H1 (cell line): ENCODE results near the gene EED. TPM values are rescaled to one million over a fixed set of nuclear protein-coding genes. Genes with fewer than 3 reads are reported as not detected.
A peak's percentile ranks its signal among the peaks of the same experiment; 100 is the strongest.

ENCODE experiments used
- CTCF ChIA-PET: fragments of 300-600 bp; sonication (Branson Sonifier 250); formaldehyde crosslinking; loops from one replicate; lab custom pipeline; 2021; ENCODE audit not compliant: partially characterized antibody; lab: Charles Lee
- POLR2A ChIA-PET: fragments of 300-600 bp; sonication (Branson Sonifier 250); formaldehyde crosslinking; loops from one replicate; lab custom pipeline; 2021; ENCODE audit warnings: inconsistent platforms; ENCODE audit not compliant: partially characterized antibody; lab: Charles Lee
- DNase-seq, 2 experiments: peaks; one replicate each; pipeline versions ENCODE4 v3.0.0 to v3.0.0-alpha.2; 2010 to 2022; ENCODE audit warnings: low spot score in 2 of 2, low read depth in 1 of 2, mixed read lengths in 1 of 2
- FAIRE-seq: peaks from 2 replicates; lab custom pipeline; 2011; peaks lifted over from hg19 to GRCh38; lab: Jason Lieb, UNC
- H2AFZ ChIP-seq: 2 replicates; pipeline ENCODE4 v1.8.1; 2012; ENCODE audit warnings: low read length, inconsistent platforms
- H2AK5ac ChIP-seq: 2 replicates; pipeline ENCODE4 v1.6.1; 2013; ENCODE audit warnings: low read depth, low read length
- H2BK120ac ChIP-seq: replicated peaks from 2 replicates; pipeline ENCODE3; 2013; ENCODE audit warnings: low read depth, low read length, inconsistent platforms
- H2BK12ac ChIP-seq: 2 replicates; pipeline ENCODE4 v1.6.1; 2013; ENCODE audit warnings: low read depth, low read length
- H2BK15ac ChIP-seq: 2 replicates; pipeline ENCODE4 v1.6.1; 2013; ENCODE audit warnings: low read length
- H2BK20ac ChIP-seq: 2 replicates; pipeline ENCODE4 v1.6.1; 2013; ENCODE audit warnings: low read length
- H2BK5ac ChIP-seq: 2 replicates; pipeline ENCODE4 v1.6.1; 2013; ENCODE audit warnings: low read depth, low read length
- H3K14ac ChIP-seq: 2 replicates; pipeline ENCODE4 v1.6.1; 2013; ENCODE audit warnings: inconsistent platforms; ENCODE audit not compliant: insufficient read length
- H3K18ac ChIP-seq: 2 replicates; pipeline ENCODE4 v1.6.1; 2013; ENCODE audit warnings: low read length; ENCODE audit errors: extremely low read depth
- H3K23ac ChIP-seq: 2 replicates; pipeline ENCODE4 v1.6.1; 2013; ENCODE audit warnings: inconsistent platforms; ENCODE audit not compliant: insufficient read length
- H3K23me2 ChIP-seq: 2 replicates; pipeline ENCODE4 v1.6.1; 2013; ENCODE audit warnings: low read depth, low read length
- H3K27ac ChIP-seq: 2 replicates; pipeline ENCODE4 v1.6.1; 2011; ENCODE audit warnings: low read depth, low read length, inconsistent platforms
- H3K27me3 ChIP-seq, 4 experiments: replicated peaks in 1 of 4; 1 replicate in 1 of 4; 2 replicates in 3 of 4; pipeline versions ENCODE4 v1.6.1 to v1.8.1; 2011 to 2013; ENCODE audit warnings: low read length in 3 of 4, mild to moderate bottlenecking in 3 of 4, inconsistent platforms in 2 of 4, mixed read lengths in 2 of 4, moderate library complexity in 1 of 4; ENCODE audit not compliant: control insufficient read depth in 3 of 4, insufficient read depth in 3 of 4; ENCODE audit errors: extremely low read depth in 1 of 4
- H3K36me3 ChIP-seq, 4 experiments: 2 replicates each; pipeline versions ENCODE4 v1.6.1 to v1.8.1; 2011 to 2013; ENCODE audit warnings: mild to moderate bottlenecking in 4 of 4, low read length in 3 of 4, moderate library complexity in 2 of 4, control low read depth in 1 of 4, inconsistent platforms in 1 of 4; ENCODE audit not compliant: insufficient read depth in 4 of 4, control insufficient read depth in 2 of 4
- H3K4ac ChIP-seq: replicated peaks from 2 replicates; pipeline ENCODE3; 2013; ENCODE audit warnings: low read length, low read depth, mixed read lengths, inconsistent platforms; ENCODE audit not compliant: insufficient read length
- H3K4me1 ChIP-seq, 4 experiments: replicated peaks in 1 of 4; 1 replicate in 1 of 4; 2 replicates in 3 of 4; pipeline versions ENCODE4 v1.6.1 to v1.8.1; 2011 to 2013; ENCODE audit warnings: low read length in 3 of 4, inconsistent platforms in 2 of 4, mixed read lengths in 1 of 4; ENCODE audit not compliant: insufficient read depth in 4 of 4, control insufficient read depth in 3 of 4
- H3K4me2 ChIP-seq, 2 experiments: 2 replicates each; pipeline versions ENCODE4 v1.6.1 to v1.8.1; 2011 to 2013; ENCODE audit warnings: low read depth in 2 of 2, low read length in 2 of 2, control low read depth in 1 of 2, inconsistent platforms in 1 of 2, mild to moderate bottlenecking in 1 of 2; ENCODE audit not compliant: insufficient read depth in 1 of 2
- H3K4me3 ChIP-seq, 4 experiments: fragments of 200-600, 300-600 bp in 1 of 4; sonication (generic), shearing (Covaris generic), sonication (Bioruptor Twin) in 1 of 4; 2 replicates each; pipeline versions ENCODE4 v1.5.1 to v1.8.1; 2011 to 2016; ENCODE audit warnings: low read length in 4 of 4, low read depth in 3 of 4, control low read depth in 2 of 4, inconsistent platforms in 2 of 4, mild to moderate bottlenecking in 2 of 4, mixed read lengths in 1 of 4, moderate library complexity in 1 of 4; ENCODE audit not compliant: insufficient read depth in 2 of 4; ENCODE audit errors: extremely low read depth in 1 of 4
- H3K56ac ChIP-seq: replicated peaks from 2 replicates; pipeline ENCODE3; 2013; ENCODE audit warnings: low read depth, mild to moderate bottlenecking, mixed read lengths, low read length, inconsistent platforms; ENCODE audit not compliant: insufficient read length
- H3K79me1 ChIP-seq: 2 replicates; pipeline ENCODE4 v1.6.1; 2013; ENCODE audit warnings: low read depth, low read length, control low read depth
- H3K79me2 ChIP-seq, 2 experiments: 2 replicates each; pipeline versions ENCODE4 v1.6.1 to v1.8.1; 2012 to 2013; ENCODE audit warnings: low read length in 2 of 2, mild to moderate bottlenecking in 2 of 2, inconsistent platforms in 1 of 2; ENCODE audit not compliant: insufficient read depth in 2 of 2, control insufficient read depth in 1 of 2
- H3K9ac ChIP-seq, 4 experiments: replicated peaks in 1 of 4; 1 replicate in 1 of 4; 2 replicates in 3 of 4; pipeline versions ENCODE4 v1.6.1 to v1.8.1; 2011 to 2013; ENCODE audit warnings: low read depth in 3 of 4, low read length in 3 of 4, control low read depth in 2 of 4, mild to moderate bottlenecking in 2 of 4, moderate library complexity in 2 of 4, inconsistent platforms in 1 of 4; ENCODE audit errors: extremely low read depth in 1 of 4
- H3K9me3 ChIP-seq, 2 experiments: 2 replicates each; pipeline versions ENCODE4 v1.6.1 to v1.8.1; 2012 to 2013; ENCODE audit warnings: mild to moderate bottlenecking in 2 of 2, moderate library complexity in 2 of 2, control low read depth in 1 of 2, inconsistent platforms in 1 of 2, low read depth in 1 of 2, low read length in 1 of 2, mixed read lengths in 1 of 2; ENCODE audit not compliant: insufficient read depth in 2 of 2
- H4K20me1 ChIP-seq, 2 experiments: replicated peaks in 1 of 2; 2 replicates each; pipeline versions ENCODE3 to v1.8.1; 2011 to 2013; ENCODE audit warnings: inconsistent platforms in 2 of 2, low read length in 2 of 2, mild to moderate bottlenecking in 1 of 2; ENCODE audit not compliant: insufficient read depth in 2 of 2, control insufficient read depth in 1 of 2
- H4K5ac ChIP-seq: 2 replicates; pipeline ENCODE4 v1.6.1; 2013; ENCODE audit warnings: low read length, low read depth, mixed read lengths, inconsistent platforms; ENCODE audit not compliant: insufficient read length
- H4K8ac ChIP-seq: 2 replicates; pipeline ENCODE4 v1.8.0; 2013; ENCODE audit warnings: mild to moderate bottlenecking, moderate library complexity, low read length, inconsistent platforms; ENCODE audit not compliant: insufficient read depth; ENCODE audit errors: extremely low read depth
- H4K91ac ChIP-seq: replicated peaks from 2 replicates; pipeline ENCODE3; 2013; ENCODE audit warnings: low read length, mixed read lengths, inconsistent platforms; ENCODE audit not compliant: insufficient read length
- CHD2 ChIP-seq: IDR thresholded peaks from 2 replicates; pipeline ENCODE4 v1.6.1; 2012; ENCODE audit warnings: low read length, improper control_type of control experiment
- CTCF ChIP-seq, 3 experiments: IDR thresholded peaks; 1 replicate in 2 of 3; 2 replicates in 1 of 3; pipeline versions ENCODE4 v1.5.1 to v1.6.1; 2011; ENCODE audit warnings: low read length in 3 of 3, mild to moderate bottlenecking in 3 of 3, inconsistent platforms in 2 of 3, low read depth in 1 of 3, moderate library complexity in 1 of 3; ENCODE audit not compliant: insufficient read depth in 1 of 3; ENCODE audit errors: control extremely low read depth in 1 of 3
- RAD21 ChIP-seq, 2 experiments: IDR thresholded peaks in 1 of 2; conservative IDR thresholded peaks in 1 of 2; 2 replicates each; pipeline ENCODE4 v1.6.1; 2011; ENCODE audit warnings: low read depth in 2 of 2, low read length in 2 of 2, improper control_type of control experiment in 1 of 2, inconsistent platforms in 1 of 2, mild to moderate bottlenecking in 1 of 2, moderate library complexity in 1 of 2
- RBBP5 ChIP-seq: IDR thresholded peaks from 2 replicates; pipeline ENCODE4 v1.7.1; 2012; ENCODE audit warnings: low read depth, mild to moderate bottlenecking, inconsistent platforms, low read length, moderate library complexity, borderline replicate concordance
- SIN3A ChIP-seq, 2 experiments: IDR thresholded peaks in 1 of 2; conservative IDR thresholded peaks in 1 of 2; 2 replicates each; pipeline ENCODE4 v1.6.1; 2011 to 2012; ENCODE audit warnings: low read length in 2 of 2, improper control_type of control experiment in 1 of 2, low read depth in 1 of 2, mild to moderate bottlenecking in 1 of 2
- whole genome bisulfite sequencing, 2 experiments: shearing (Covaris generic) in 1 of 2; methylation state at CpG; one replicate each; pipeline versions ENCODE4 v1.1.6 to v1.1.7; 2013 to 2015; ENCODE audit warnings: low lambda C conversion rate in 2 of 2, mixed read lengths in 2 of 2, inconsistent platforms in 1 of 2, low coverage in 1 of 2, missing lambda C conversion rate in 1 of 2; ENCODE audit not compliant: insufficient replicate concordance in 2 of 2, insufficient coverage in 1 of 2, insufficient read length in 1 of 2; ENCODE audit errors: extremely low coverage in 1 of 2, missing lambda C conversion rate in 1 of 2; 5-methylcytosine and 5-hydroxymethylcytosine counted together
- polyA plus RNA-seq, 7 experiments: library from polyadenylated mRNA; depleted of rRNA in 3 of 7; stranded (reverse) in 5 of 7; unstranded in 2 of 7; fragments of >200 nt in 5 of 7; fragments of 200-250 nt in 2 of 7; gene quantifications; 1 replicate in 5 of 7; 2 replicates in 1 of 7; 4 replicates in 1 of 7; pipeline versions ENCODE4 v1.2.1 to v1.2.3, GENCODE V29; 2011 to 2013; ENCODE audit warnings: missing spikeins in 2 of 7, mixed read lengths in 2 of 7
- total RNA-seq: library from RNA; stranded (reverse); fragmentation: NEBNext Ultra II Directional; extraction: Animal tissue kit (Norgen Biotek cat#: 25700); gene quantifications from 2 replicates; pipeline ENCODE4 v1.2.1, GENCODE V29; 2021

The EED gene
- total and polyA plus RNA-seq, 2 of the 8 experiments (the other 6 are each of a cell fraction or from before 2014, with no cell fraction given), result 12.6 to 26.9 TPM

DNA sequence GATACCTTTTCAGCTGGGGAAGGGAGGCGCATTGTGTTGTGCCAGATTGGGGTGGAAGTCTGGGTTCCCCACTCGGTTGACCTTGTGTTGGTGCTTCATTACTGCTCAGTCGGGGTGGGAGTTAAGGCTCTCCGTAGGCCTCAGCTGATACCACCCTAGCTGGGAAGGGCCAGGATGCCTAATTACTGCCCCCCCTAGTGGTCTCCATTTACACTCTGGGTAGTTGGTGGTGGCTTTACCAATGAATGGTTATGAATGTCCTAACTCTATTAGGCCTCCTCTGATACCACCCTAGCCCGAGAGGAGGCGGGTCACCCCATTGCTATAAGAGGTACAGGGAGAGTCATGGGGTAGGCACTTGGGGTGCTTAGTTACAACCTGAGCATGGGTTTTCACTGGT lies 29.9 kb downstream of the EED start:
- TF ChIP-seq RBBP5, result no peak
- TF ChIP-seq RAD21 (IDR thresholded peaks at IDR 0.05 in 1 of 2, conservative IDR thresholded peaks at IDR 0.05 in 1 of 2; ENCODE audit: low read depth in 2 of 2, low read length in 2 of 2), result peak; percentile 31 to 58; a peak in 3 of 4 replicates
- TF ChIP-seq CTCF (IDR thresholded peaks at IDR 0.05; ENCODE audit: control extremely low read depth in 1 of 3, insufficient read depth in 1 of 3, low read depth in 1 of 3, low read length in 3 of 3), result peak; percentile 54 to 75 (median 58)
- no peak for TF ChIP-seq SIN3A (conservative IDR thresholded peaks at IDR 0.05 in 1 of 2, IDR thresholded peaks at IDR 0.05 in 1 of 2; ENCODE audit: low read depth in 1 of 2, low read length in 2 of 2)
- TF ChIP-seq CHD2, result no peak
- TF ChIP-seq, all 59 proteins: peak for 2
- Histone ChIP-seq H3K27ac (no peak overlapping the region), H3K79me2 (peaks cover 0 to 30% of the 10 kb centered on the region in 2 experiments; a peak in 2 of 4 replicates), H3K4me1 (no peaks in the 10 kb centered on the region), H3K14ac (no peak overlapping the region), H2BK20ac (no peak overlapping the region), H2BK5ac (no peak overlapping the region), H2BK12ac (no peak overlapping the region), H3K56ac (no peak overlapping the region), H4K5ac (no peak overlapping the region), H2BK120ac (no peak overlapping the region), H3K9ac (no peak overlapping the region), H2BK15ac (no peak overlapping the region), H3K4me3 (no peak overlapping the region), H3K27me3 (no peaks in the 10 kb centered on the region), H3K23ac (no peak overlapping the region), H3K4me2 (no peak overlapping the region), H2AK5ac (no peak overlapping the region), H2AFZ (no peak overlapping the region), H3K23me2 (no peaks in the 10 kb centered on the region), H3K4ac (no peak overlapping the region), H4K20me1 (no peaks in the 10 kb centered on the region), H4K91ac (no peak overlapping the region), H3K36me3 (peaks cover 0 to 22% (median 5%) of the 10 kb centered on the region in 4 experiments; a peak in 6 of 8 replicates), H4K8ac (no peak overlapping the region), H3K79me1 (peaks cover 2% of the 10 kb centered on the region; the same call in 1 of the 2 replicates), H3K18ac (no peak overlapping the region), H3K9me3 (no peaks in the 10 kb centered on the region)
- CTCF ChIA-PET, result interaction anchor here (0.6 to 2.2 kb wide), 9 partner anchors 10 to 792 kb away, joined by 3 to 13 read pairs (median 3); partner anchors contain the start of gene PICALM
- POLR2A ChIA-PET, result interaction anchor here (1.1 kb wide), 1 partner anchor 10 kb away, joined by 3 read pairs; no protein-coding TSS in a partner anchor
- FAIRE-seq (peak; percentile 13), DNase-seq (peak in 1 of 2 experiments; percentile 58)
- 83% methylated on average over 6 of the region's 6 CpGs; no CpG with 5 or more reads in 1 of the 2 experiments for WGBS, 2 experiments
